ENCODE results near the gene BCL2L12. TPM values are rescaled to one million over a fixed set of nuclear protein-coding genes. Genes with fewer than 3 reads are reported as not detected.
A peak's percentile ranks its signal among the peaks of the same experiment; 100 is the strongest.

The BCL2L12 gene
- total RNA-seq, 1 donor from 2014 or later, result 2.4 TPM

DNA sequence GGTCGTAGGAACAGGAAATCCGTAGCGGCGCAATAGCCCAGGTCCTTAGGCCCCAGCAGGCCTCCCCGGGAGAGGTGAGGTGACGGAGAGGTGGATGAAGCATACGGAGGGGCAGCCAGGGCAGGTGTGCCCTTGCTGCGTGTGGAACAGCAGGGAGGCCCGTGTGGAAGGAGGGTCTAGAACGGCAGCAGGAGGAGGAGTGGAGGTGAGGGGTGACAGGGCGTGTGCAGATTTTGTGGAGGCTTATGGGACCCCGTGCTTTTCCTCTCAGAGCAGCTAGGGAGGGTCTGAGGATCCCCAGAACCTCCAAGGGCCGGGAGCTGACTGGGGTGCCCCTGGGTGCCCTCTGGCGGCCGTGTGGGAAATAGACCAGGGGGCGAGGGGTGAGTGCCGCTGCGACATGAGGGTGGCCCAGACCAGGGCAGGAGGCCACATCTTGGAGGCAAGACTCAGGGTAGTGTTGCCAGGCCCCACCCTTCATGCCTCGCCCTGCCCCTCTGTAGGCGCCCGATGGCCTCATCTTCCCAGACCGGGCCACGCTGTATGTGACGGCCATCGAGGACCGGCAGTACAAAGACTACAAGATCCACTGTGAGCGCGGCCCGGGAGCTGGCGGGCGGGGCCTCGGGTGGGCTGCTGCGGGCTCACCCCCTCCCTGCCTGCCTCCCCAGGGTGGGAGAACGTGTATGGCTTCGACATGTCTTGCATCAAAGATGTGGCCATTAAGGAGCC lies 18.7 kb downstream of the BCL2L12 start:
- no peaks in the 10 kb centered on the region for H3K27me3 ChIP-seq (ENCODE audit: control insufficient read depth, insufficient read depth, low read length)
- FAIRE-seq (no peak), DNase-seq (ENCODE audit: low read depth) (no peak)
- H3K36me3 ChIP-seq (ENCODE audit: control insufficient read depth, insufficient read depth, low read length), result peaks cover 41% of the 10 kb centered on the region
- H3K4me3 ChIP-seq (ENCODE audit: low read depth, low read length), result no peak overlapping the region
- TF ChIP-seq, protein P1, sequence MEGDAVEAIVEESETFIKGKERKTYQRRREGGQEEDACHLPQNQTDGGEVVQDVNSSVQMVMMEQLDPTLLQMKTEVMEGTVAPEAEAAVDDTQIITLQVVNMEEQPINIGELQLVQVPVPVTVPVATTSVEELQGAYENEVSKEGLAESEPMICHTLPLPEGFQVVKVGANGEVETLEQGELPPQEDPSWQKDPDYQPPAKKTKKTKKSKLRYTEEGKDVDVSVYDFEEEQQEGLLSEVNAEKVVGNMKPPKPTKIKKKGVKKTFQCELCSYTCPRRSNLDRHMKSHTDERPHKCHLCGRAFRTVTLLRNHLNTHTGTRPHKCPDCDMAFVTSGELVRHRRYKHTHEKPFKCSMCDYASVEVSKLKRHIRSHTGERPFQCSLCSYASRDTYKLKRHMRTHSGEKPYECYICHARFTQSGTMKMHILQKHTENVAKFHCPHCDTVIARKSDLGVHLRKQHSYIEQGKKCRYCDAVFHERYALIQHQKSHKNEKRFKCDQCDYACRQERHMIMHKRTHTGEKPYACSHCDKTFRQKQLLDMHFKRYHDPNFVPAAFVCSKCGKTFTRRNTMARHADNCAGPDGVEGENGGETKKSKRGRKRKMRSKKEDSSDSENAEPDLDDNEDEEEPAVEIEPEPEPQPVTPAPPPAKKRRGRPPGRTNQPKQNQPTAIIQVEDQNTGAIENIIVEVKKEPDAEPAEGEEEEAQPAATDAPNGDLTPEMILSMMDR (IDR thresholded peaks at IDR 0.05; ENCODE audit: insufficient read depth, low read length, severe bottlenecking), result peak; percentile 70

DNA sequence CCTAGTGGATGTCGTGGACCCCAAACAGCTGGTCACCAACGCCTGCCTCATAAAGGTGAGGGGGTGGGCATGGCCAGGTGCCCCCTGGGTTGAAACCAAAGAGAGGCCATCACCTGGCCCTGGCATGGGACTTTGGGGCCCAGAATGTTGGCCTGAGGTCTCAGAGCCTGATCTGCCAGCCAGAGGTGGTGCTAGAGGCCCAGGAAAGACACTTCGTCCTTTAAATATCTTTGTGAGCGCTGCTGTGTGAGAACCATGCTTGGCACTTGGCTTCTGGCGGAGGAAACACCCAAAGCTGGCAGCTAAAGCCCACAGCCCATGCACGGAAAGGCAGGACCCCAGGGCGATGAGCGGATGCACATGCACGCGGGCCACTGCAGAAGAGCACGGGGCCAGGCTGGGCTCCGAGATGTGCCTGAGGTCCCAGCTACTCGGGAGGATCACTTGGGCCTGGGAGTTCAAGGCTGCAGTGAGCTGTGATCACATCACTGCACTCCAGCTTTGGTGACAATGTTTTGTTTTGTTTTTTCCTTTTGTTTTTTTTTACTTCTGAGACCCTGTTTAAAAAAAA lies 19.3 kb downstream of the BCL2L12 start:
- DNase-seq (ENCODE audit: low read depth) (no peak), FAIRE-seq (no peak)
- Histone ChIP-seq H3K36me3 (ENCODE audit: control insufficient read depth, insufficient read depth, low read length) (peaks cover 41% of the 10 kb centered on the region), H3K27me3 (ENCODE audit: control insufficient read depth, insufficient read depth, low read length) (no peaks in the 10 kb centered on the region), H3K4me3 (ENCODE audit: low read depth, low read length) (no peak overlapping the region)
- TF ChIP-seq, protein P1 (IDR thresholded peaks at IDR 0.05; ENCODE audit: insufficient read depth, low read length, severe bottlenecking), result no peak

DNA sequence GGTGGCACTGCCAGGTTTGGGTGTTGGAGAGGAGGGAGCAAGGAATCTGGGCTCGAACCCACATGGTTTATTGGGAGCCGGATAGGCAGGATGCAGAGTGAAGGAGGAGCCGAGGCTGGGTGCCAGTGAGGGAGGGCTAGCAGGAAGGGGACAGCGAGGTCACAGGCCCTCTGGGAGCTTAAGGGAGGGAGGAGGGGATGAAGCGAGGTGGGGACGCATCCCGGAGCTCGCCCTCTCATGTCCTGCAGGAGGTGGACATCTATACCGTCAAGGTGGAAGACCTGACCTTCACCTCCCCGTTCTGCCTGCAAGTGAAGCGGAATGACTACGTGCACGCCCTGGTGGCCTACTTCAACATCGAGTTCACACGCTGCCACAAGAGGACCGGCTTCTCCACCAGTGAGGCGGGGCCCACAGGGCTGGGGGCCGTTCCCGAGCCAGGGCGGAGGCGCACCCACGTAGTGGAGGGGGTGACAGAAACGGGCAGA lies 20.2 kb downstream of the BCL2L12 start:
- DNase-seq (ENCODE audit: low read depth) (no peak), FAIRE-seq (peak; percentile 62)
- H3K4me3 ChIP-seq (ENCODE audit: low read depth, low read length), result no peak overlapping the region
- H3K36me3 ChIP-seq (ENCODE audit: control insufficient read depth, insufficient read depth, low read length), result peaks cover 36% of the 10 kb centered on the region
- TF ChIP-seq, protein P1 (IDR thresholded peaks at IDR 0.05; ENCODE audit: insufficient read depth, low read length, severe bottlenecking), result no peak
- no peaks in the 10 kb centered on the region for H3K27me3 ChIP-seq (ENCODE audit: control insufficient read depth, insufficient read depth, low read length)

DNA sequence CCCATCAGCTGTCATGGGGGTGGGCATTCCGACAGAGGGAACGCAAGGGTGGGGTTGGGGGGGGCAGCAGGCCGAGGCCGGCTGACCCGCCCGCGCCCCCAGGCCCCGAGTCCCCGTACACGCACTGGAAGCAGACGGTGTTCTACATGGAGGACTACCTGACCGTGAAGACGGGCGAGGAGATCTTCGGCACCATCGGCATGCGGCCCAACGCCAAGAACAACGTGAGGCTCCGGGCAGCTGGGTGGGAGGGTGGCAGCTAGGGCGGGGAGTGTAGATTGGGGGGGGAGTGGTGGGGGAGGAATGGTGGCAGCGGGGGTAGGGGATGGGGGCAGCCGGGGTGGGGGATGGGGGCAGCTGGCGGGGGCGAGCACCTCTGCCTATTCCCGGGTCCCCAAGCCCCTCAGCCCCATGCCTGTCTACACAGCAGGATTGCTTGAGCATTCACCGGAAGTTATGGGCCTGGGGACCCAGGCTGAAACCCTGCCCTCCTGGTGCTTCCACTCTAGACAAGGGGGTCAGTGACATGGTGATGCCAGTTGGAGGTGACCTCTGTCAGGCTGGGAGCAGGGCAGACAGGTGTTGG lies 20.9 kb downstream of the BCL2L12 start:
- no peak overlapping the region for H3K4me3 ChIP-seq (ENCODE audit: low read depth, low read length)
- DNase-seq (ENCODE audit: low read depth) (no peak), FAIRE-seq (no peak)
- TF ChIP-seq, protein P1 (IDR thresholded peaks at IDR 0.05; ENCODE audit: insufficient read depth, low read length, severe bottlenecking), result no peak
- peaks cover 34% of the 10 kb centered on the region for H3K36me3 ChIP-seq (ENCODE audit: control insufficient read depth, insufficient read depth, low read length)
- H3K27me3 ChIP-seq (ENCODE audit: control insufficient read depth, insufficient read depth, low read length), result no peaks in the 10 kb centered on the region

DNA sequence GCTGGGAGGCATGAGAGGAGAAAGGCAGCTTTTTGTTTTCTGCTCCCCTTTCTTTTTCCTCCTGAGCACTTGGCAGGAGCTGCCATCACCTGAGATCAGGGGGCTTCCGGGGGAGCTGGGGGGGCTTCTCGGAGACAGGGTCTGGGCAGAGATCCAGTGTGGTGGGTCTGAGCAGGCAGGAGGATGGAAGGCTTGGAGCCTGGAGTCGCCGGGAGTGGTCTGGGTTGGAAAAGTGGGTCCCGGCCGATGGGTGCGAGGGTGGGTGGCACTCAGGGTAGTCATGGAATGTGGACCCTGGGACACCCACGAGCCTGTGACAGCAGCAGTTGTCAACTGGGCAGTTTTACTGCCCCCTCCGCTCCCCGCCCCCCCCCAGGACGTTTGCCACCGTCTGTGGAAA lies 21.4 kb downstream of the BCL2L12 start:
- peaks cover 30% of the 10 kb centered on the region for H3K36me3 ChIP-seq (ENCODE audit: control insufficient read depth, insufficient read depth, low read length)
- no peak for FAIRE-seq
- H3K27me3 ChIP-seq (ENCODE audit: control insufficient read depth, insufficient read depth, low read length), result no peaks in the 10 kb centered on the region
- no peak overlapping the region for H3K4me3 ChIP-seq (ENCODE audit: low read depth, low read length)
- TF ChIP-seq, protein P1 (IDR thresholded peaks at IDR 0.05; ENCODE audit: insufficient read depth, low read length, severe bottlenecking), result no peak
- no peak for DNase-seq (ENCODE audit: low read depth)
